Activated CD4-positive, alpha-beta memory T cell treated with anti-CD3 and anti-CD28 coated beads, Interleukin-2, amount 10 ng/mL, durations not matched to agents 7 days and 5 days (primary cell): ENCODE measurements around the gene STS. TPM values are rescaled to one million over a fixed set of nuclear protein-coding genes. Genes with fewer than 3 reads are reported as not detected.
A peak's percentile ranks its signal among the peaks of the same experiment; 100 is the strongest.

Experiments
- CTCF ChIA-PET: fragments of 350-600 bp; sonication (Branson Sonifier 250); formaldehyde crosslinking; loops from one replicate; lab custom pipeline; 2021; ENCODE audit warnings: antibody characterized with exemption, inconsistent platforms; lab: Charles Lee
- POLR2A ChIA-PET: fragments of 350-600 bp; sonication (Branson Sonifier 250); formaldehyde crosslinking; loops from one replicate; lab custom pipeline; 2021; ENCODE audit warnings: antibody characterized with exemption; lab: Charles Lee
- DNase-seq: peaks from one replicate; pipeline ENCODE4 v3.0.0-alpha.2; 2020
- H3K27ac Mint-ChIP-seq: one replicate; pipeline ENCODE4 v1.8.0; 2021; ENCODE audit warnings: mild to moderate bottlenecking, mixed read lengths
- H3K27me3 Mint-ChIP-seq: one replicate; pipeline ENCODE4 v1.8.0; 2021; ENCODE audit warnings: mixed read lengths
- H3K36me3 Mint-ChIP-seq: one replicate; pipeline ENCODE4 v1.8.0; 2021; ENCODE audit warnings: low read depth, mixed read lengths
- H3K4me1 Mint-ChIP-seq: one replicate; pipeline ENCODE4 v1.8.0; 2021; ENCODE audit warnings: mixed read lengths
- H3K4me3 Mint-ChIP-seq: one replicate; pipeline ENCODE4 v1.8.0; 2021; ENCODE audit warnings: mild to moderate bottlenecking, mixed read lengths
- H3K9me3 Mint-ChIP-seq: one replicate; pipeline ENCODE4 v1.8.0; 2021; ENCODE audit warnings: mixed read lengths
- total RNA-seq, 2 experiments: library from RNA; stranded (reverse); gene quantifications; one replicate each; pipeline ENCODE4 v1.2.3, GENCODE V29; 2021

The STS gene
- total RNA-seq, 2 experiments from 2014 or later = 1.2 to 1.3 TPM

DNA sequence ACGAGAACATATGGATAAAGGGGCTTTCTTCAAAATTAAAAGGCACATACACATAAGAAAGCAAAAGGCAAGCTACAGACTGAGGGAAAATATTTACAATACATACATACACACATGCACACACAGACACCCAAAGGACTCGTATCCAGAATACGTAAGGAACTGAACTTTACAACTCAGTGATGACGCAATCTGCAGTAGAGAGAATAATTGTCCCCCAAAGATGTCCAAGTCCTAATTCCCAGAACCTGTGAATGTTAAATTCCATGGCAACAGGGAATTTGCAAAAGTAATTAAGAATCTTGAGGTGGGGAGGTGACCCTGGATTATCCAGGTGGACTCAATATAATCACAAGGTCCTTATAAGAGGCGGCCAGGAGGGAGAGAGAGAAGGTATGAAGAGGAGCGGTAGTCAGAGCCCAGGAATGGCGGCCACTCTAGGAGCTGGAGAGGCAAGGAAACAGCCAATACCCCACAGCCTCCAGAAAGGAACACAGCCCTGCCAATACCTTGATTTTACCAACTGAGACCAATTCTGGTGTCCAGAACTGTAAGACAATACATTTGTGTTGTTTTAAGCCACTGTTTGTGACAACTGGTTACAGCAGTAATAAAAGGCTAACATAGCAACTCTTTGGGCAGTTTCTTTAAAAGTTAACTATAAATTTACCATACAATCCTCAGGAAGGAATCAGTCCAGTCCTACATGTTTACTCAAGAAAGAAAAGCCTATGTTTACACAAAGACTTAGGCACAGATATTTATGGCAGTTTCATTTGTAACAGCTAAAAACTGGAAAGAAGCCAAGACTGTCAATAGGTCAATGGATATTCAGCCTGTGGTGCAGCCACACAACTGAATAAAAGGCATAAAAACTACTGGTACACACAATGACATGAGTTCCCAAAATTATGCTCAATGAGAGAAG, 27.3 kb upstream of the STS start:
- Mint-ChIP-seq H3K27ac (no peak overlapping the region), H3K4me1 (peaks cover 11% of the 10 kb centered on the region), H3K9me3 (no peaks in the 10 kb centered on the region), H3K36me3 (peaks cover 6% of the 10 kb centered on the region), H3K27me3 (no peaks in the 10 kb centered on the region), H3K4me3 (no peak overlapping the region)
- DNase-seq = no peak
- CTCF ChIA-PET = no interaction called here
- POLR2A ChIA-PET = no interaction called here

DNA sequence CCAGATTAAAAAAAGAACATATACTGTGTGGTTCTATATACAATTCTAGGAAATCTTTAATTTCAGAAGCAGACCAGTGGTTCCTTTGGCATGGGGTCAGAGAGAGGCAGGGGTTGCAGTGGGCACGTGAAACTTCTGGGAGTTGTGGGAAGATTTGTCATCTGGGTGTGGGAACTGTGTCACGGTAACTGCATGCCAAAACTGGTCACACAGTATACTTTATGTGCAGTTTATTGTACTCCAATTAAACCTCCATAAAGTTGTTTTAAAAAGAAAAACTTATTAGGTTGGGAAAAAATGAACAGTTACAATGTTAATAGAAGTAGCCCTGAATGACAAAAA, 26.7 kb upstream of the STS start:
- Mint-ChIP-seq H3K27ac (no peak overlapping the region), H3K36me3 (peaks cover 7% of the 10 kb centered on the region), H3K27me3 (no peaks in the 10 kb centered on the region), H3K9me3 (no peaks in the 10 kb centered on the region), H3K4me3 (no peak overlapping the region), H3K4me1 (peaks cover 9% of the 10 kb centered on the region)
- no peak for DNase-seq
- ChIA-PET CTCF (no interaction called here), POLR2A (no interaction called here)

DNA sequence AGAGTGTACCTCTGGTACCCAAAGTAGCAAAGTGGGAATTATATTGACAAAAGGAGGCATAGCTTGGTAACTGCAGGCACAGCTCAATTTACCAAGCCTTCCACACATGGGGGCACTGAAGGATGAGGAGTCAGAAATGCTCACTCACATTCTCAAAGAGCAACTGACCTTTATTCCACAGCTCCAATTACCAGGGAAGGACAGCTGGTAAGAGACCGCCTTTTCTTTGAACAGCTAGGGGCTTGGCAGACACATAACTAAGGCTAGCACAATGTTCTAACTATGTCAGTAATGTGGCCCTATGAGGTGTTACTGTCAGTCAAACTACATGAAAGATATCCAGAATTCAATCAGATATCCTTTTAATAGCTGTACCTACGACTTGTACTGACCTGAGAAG, 20.5 kb upstream of the STS start:
- CTCF ChIA-PET = no interaction called here
- Mint-ChIP-seq H3K4me1 (peaks cover under 1% of the 10 kb centered on the region), H3K4me3 (no peak overlapping the region), H3K9me3 (no peaks in the 10 kb centered on the region), H3K36me3 (peaks cover 4% of the 10 kb centered on the region), H3K27ac (no peak overlapping the region), H3K27me3 (no peaks in the 10 kb centered on the region)
- DNase-seq = no peak
- POLR2A ChIA-PET = no interaction called here

- Mint-ChIP-seq H3K36me3 (no peaks in the 10 kb centered on the region), H3K27ac (no peak overlapping the region), H3K27me3 (no peaks in the 10 kb centered on the region), H3K4me3 (no peak overlapping the region), H3K4me1 (peaks cover 14% of the 10 kb centered on the region), H3K9me3 (no peaks in the 10 kb centered on the region)
- POLR2A ChIA-PET = no interaction called here
- CTCF ChIA-PET = no interaction called here
- DNase-seq = no peak
Measured at GRCh38 chrX:7131621-7132020, 15.9 kb upstream of the STS start.

DNA sequence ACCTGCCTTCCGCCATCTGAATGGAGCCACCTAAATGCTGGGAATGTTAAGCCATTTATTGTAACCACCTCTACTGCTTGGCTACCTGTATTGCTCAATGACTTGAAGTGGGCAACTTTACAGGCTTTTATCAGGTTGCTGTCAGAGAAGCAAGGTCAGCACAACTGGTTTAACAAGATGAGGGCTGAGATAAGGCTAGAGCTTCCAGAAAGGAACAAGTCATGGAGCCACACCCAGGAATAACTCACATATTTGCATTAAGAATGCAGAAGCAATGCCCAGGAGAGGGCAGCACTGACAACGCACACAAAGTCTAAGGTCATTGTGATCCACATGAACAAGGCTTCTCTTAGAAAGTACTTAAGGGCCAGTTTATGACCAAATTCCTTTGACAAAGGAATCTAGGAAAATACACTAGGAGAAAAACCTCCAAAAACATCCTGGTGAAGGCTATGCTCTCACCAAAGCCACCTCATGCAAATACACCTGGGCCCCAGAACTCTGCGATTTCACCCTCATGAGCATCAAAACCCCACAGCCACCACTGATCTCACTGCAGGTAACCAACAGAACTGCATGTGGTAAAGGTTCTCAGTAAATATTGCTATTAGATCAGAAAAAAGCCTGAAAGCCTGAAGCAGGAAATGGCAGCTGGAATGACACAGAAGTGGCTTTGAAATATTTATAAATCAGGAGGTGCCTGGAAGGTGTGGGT, 15.0 kb upstream of the STS start:
- Mint-ChIP-seq H3K4me1 (peaks cover 14% of the 10 kb centered on the region), H3K9me3 (no peaks in the 10 kb centered on the region), H3K4me3 (no peak overlapping the region), H3K36me3 (no peaks in the 10 kb centered on the region), H3K27me3 (no peaks in the 10 kb centered on the region), H3K27ac (peak overlapping the region; percentile 40)
- POLR2A ChIA-PET = interaction anchor here (3.1 kb wide), 1 partner anchor 15 kb away, joined by 18 read pairs; the partner anchor contains the start of genes PUDP and STS
- CTCF ChIA-PET = no interaction called here
- DNase-seq = peak; percentile 23

GRCh38 chrX:7133050-7133440, 14.5 kb upstream of the STS start:
- Mint-ChIP-seq H3K4me1 (peaks cover 14% of the 10 kb centered on the region), H3K9me3 (no peaks in the 10 kb centered on the region), H3K36me3 (no peaks in the 10 kb centered on the region), H3K27me3 (no peaks in the 10 kb centered on the region), H3K27ac (peak overlapping the region; percentile 40), H3K4me3 (no peak overlapping the region)
- ChIA-PET POLR2A (interaction anchor here (3.1 kb wide), 1 partner anchor 14 kb away, joined by 18 read pairs; the partner anchor contains the start of genes PUDP and STS), CTCF (no interaction called here)
- no peak for DNase-seq

- H3K27ac Mint-ChIP-seq = no peak overlapping the region
- peaks cover 3% of the 10 kb centered on the region for H3K36me3 Mint-ChIP-seq
- peaks cover 15% of the 10 kb centered on the region for H3K4me1 Mint-ChIP-seq
- H3K4me3 Mint-ChIP-seq = no peak overlapping the region
- no peaks in the 10 kb centered on the region for H3K27me3 Mint-ChIP-seq
- CTCF ChIA-PET = no interaction called here
- POLR2A ChIA-PET = interaction anchor here (3.1 kb wide), 1 partner anchor 12 kb away, joined by 18 read pairs; the partner anchor contains the start of genes PUDP and STS
- no peak for DNase-seq
- no peaks in the 10 kb centered on the region for H3K9me3 Mint-ChIP-seq
Measured at GRCh38 chrX:7134981-7135380, 12.5 kb upstream of the STS start.

GRCh38 chrX:7139202-7140081, 8.1 kb upstream of the STS start:
- POLR2A ChIA-PET = no interaction called here
- H3K36me3 Mint-ChIP-seq = peaks cover 3% of the 10 kb centered on the region
- H3K27me3 Mint-ChIP-seq = no peaks in the 10 kb centered on the region
- H3K9me3 Mint-ChIP-seq = no peaks in the 10 kb centered on the region
- no peak overlapping the region for H3K27ac Mint-ChIP-seq
- H3K4me3 Mint-ChIP-seq = no peak overlapping the region
- no peak for DNase-seq
- CTCF ChIA-PET = no interaction called here
- peaks cover 2% of the 10 kb centered on the region for H3K4me1 Mint-ChIP-seq

GRCh38 chrX:7143076-7143475, 4.4 kb upstream of the STS start:
- Mint-ChIP-seq H3K36me3 (peaks cover 3% of the 10 kb centered on the region), H3K27me3 (no peaks in the 10 kb centered on the region), H3K27ac (no peak overlapping the region), H3K4me3 (no peak overlapping the region), H3K9me3 (no peaks in the 10 kb centered on the region), H3K4me1 (peaks cover 16% of the 10 kb centered on the region)
- ChIA-PET CTCF (no interaction called here), POLR2A (no interaction called here)
- no peak for DNase-seq

- H3K9me3 Mint-ChIP-seq = no peaks in the 10 kb centered on the region
- DNase-seq = no peak
- H3K27ac Mint-ChIP-seq = no peak overlapping the region
- no peaks in the 10 kb centered on the region for H3K27me3 Mint-ChIP-seq
- peaks cover 17% of the 10 kb centered on the region for H3K4me1 Mint-ChIP-seq
- H3K36me3 Mint-ChIP-seq = no peaks in the 10 kb centered on the region
- CTCF ChIA-PET = no interaction called here
- no peak overlapping the region for H3K4me3 Mint-ChIP-seq
- POLR2A ChIA-PET = no interaction called here
Measured at GRCh38 chrX:7143941-7144525, 3.5 kb upstream of the STS start.

GRCh38 chrX:7145454-7145853, 2.1 kb upstream of the STS start:
- Mint-ChIP-seq H3K4me3 (no peak overlapping the region), H3K9me3 (no peaks in the 10 kb centered on the region), H3K4me1 (peaks cover 18% of the 10 kb centered on the region), H3K27ac (no peak overlapping the region), H3K27me3 (no peaks in the 10 kb centered on the region), H3K36me3 (no peaks in the 10 kb centered on the region)
- DNase-seq = no peak
- CTCF ChIA-PET = no interaction called here
- POLR2A ChIA-PET = no interaction called here

- Mint-ChIP-seq H3K4me1 (peaks cover 18% of the 10 kb centered on the region), H3K27ac (no peak overlapping the region), H3K36me3 (no peaks in the 10 kb centered on the region), H3K4me3 (no peak overlapping the region), H3K27me3 (no peaks in the 10 kb centered on the region), H3K9me3 (no peaks in the 10 kb centered on the region)
- ChIA-PET POLR2A (interaction anchor here (0.6 to 2.7 kb wide), 2 partner anchors 12 to 760 kb away, joined by 3 to 18 read pairs; no protein-coding TSS in a partner anchor), CTCF (no interaction called here)
- DNase-seq = no peak
Measured at GRCh38 chrX:7146020-7146702, 1.4 kb upstream of the STS start.
